ENCODE results near the gene ABL2.
A peak's percentile ranks its signal among the peaks of the same experiment; 100 is the strongest.

The ABL2 gene

DNA sequence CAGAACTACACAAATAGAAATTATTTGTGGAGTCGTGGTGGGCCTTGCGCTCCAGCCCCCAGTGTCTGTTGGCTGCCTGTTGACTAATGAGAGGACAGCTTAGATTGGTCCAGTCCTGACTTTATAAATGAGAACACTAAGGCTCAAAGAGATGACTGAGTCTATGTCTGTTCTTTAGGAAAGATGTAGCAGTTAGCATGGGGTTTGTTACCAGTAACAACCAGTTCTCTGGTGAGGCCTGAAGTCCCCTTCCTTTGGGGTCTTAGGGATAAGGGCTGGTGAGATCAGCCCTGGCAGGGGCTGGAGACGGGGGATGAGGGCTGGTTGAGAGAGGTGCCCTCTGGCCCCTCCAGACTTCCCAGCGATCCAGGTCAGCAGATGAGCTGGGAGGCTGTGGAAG, 138.6 kb downstream of the ABL2 start:
- TF ChIP-seq ZNF274 (IDR thresholded peaks at IDR 0.05; ENCODE audit: low read depth, low read length): no peak
- no peak overlapping the region for H3K4me3 ChIP-seq (ENCODE audit: low read length)

DNA sequence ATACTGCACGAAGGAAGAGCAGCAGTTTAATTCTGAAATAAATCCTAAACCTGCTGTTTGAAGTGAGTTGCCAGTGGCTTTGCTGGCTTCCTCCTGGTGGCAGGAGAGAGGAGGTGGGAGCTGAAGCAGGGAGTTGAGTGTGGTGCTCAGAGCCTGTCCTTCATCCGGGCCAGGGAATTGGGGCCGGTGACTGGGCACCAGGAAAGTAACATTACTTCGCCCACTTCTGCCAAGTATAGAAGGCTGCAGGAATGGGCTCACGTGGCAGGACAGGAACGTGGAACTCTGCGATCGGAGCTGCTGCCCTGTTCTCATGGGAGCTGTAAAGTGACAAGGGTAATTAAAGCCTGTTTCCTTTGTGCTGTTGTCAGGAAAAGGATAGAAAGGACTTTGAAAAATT, 139.0 kb downstream of the ABL2 start:
- H3K4me3 ChIP-seq (ENCODE audit: low read length): no peak overlapping the region

DNA sequence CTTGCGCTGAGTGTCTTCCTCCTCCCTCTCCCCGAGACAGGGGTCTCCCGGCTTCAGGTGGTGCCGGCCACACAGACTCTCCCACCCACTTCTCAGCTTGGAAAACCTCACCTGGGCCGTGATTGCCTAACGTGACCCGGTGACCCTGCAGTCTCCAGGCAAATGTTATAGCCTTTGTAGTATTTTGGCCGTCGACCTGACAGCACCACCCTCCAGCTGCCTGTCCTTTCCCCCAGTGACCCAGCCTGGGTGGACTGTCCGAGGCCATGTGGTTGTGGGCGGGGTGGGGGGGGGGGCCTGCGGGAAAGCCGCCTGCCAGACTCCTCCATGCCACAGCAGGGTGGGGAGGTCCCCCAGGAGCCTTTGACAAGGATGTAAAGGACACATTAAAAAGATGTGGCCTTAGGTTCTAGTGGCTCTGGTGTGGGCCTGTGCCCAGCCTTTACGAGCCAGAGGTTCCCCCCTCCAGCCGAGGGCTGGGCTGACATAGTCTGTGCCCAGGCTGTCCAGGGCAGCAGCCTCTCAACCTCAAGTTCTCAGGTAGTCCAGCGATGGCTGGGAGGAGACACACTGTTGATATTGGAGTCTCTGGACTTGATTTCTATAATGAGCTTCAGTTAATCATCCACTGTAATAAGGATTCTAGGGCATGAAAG, 139.5 kb downstream of the ABL2 start:
- TF ChIP-seq ZNF274 (IDR thresholded peaks at IDR 0.05; ENCODE audit: low read depth, low read length): no peak
- H3K4me3 ChIP-seq (ENCODE audit: low read length): no peak overlapping the region

More for the DNA sequence above, 139.0 kb downstream of the ABL2 start:
- TF ChIP-seq ZNF274 (IDR thresholded peaks at IDR 0.05; ENCODE audit: low read depth, low read length): no peak

DNA sequence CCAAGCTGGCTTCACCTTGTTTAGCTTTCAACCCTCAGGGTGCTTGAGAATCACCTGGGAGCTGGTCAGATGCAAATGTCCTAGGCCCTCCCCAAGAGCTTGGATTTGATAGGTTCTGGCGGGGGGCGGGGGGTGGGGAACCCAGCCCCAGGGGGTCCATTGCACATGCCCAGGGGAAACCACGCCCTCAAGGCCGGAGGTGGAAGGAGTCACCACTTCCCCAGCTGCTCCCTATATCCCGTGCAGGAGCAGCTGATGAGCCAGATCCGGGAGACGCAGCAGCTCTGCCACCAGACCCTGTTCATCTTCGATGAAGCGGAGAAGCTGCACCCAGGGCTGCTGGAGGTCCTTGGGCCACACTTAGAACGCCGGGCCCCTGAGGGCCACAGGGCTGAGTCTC, 141.8 kb downstream of the ABL2 start:
- H3K4me3 ChIP-seq (ENCODE audit: low read length): no peak overlapping the region
- TF ChIP-seq ZNF274 (IDR thresholded peaks at IDR 0.05; ENCODE audit: low read depth, low read length): no peak

DNA sequence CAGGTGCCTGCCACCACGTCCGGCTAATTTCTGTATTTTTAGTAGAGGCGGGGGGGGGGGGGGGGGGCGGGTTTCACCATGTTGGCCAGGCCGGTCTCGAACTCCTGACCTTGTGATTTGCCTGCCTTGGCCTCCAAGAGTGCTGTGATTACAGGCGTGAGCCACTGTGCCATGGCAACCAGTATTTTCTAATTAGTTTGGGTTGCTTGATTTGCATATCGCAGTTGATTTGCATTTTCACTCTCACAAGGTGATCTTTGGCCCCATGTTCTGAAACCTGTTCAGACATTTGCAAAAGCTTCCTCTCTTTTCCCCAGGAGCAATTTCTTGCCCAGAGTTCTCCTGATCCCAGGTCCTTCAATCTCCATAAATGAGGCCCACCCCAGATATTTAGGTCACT, 145.9 kb downstream of the ABL2 start:
- peak overlapping the region; percentile 82 for H3K4me3 ChIP-seq (ENCODE audit: low read length)
- TF ChIP-seq ZNF274 (IDR thresholded peaks at IDR 0.05; ENCODE audit: low read depth, low read length): no peak

DNA sequence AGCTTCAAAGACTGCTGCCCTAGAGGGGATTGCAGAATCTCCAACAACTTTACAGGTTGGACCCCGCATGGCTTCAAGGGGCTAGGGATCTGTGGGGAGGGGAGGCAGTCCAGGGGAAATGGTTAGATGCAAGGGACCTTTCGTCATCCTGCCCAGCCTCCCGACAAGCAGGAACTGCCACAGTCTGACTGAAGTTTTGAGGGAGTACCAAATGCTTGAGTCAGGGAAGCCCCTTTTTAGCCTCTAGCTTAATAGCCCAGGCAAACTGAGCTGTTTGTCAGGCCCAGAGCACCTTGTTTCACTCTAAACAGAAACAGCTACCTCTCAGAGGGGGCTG, 146.5 kb downstream of the ABL2 start:
- no peak for TF ChIP-seq ZNF274 (IDR thresholded peaks at IDR 0.05; ENCODE audit: low read depth, low read length)
- H3K4me3 ChIP-seq (ENCODE audit: low read length): peak overlapping the region; percentile 82

DNA sequence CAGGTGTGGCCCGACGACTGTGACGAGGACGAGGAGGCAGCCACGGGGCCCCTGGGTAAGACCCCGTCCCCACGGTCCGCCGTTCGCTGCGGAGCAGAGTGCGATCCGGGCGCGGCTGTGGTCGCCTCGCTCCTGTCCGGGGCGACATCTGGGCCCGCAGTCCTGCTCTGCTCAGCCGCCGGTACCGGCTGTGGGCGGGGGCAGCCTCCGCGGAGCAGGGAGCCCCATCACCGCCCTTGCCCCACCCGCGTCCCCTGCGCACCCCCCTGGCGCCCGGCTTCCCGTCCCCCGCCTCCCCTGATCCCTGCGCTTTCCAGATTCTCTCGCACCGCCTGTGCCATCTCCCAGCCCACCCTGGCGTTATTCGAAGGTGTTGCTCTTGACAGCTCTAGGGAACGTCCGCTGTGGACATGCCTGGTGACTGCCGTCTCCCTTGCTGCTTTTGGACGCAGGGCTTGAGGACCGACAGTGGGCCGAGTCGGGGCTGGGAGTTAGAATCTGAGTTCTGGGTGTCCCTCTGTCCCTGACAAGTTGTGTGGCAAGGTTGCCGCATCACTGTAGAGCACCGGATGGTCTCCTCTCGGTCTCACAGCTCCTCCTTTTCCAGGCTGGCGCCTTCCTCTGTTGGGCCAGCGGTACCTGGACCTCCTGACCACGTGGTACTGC, 147.0 kb downstream of the ABL2 start:
- H3K4me3 ChIP-seq (ENCODE audit: low read length): peak overlapping the region; percentile 82
- no peak for TF ChIP-seq ZNF274 (IDR thresholded peaks at IDR 0.05; ENCODE audit: low read depth, low read length)

DNA sequence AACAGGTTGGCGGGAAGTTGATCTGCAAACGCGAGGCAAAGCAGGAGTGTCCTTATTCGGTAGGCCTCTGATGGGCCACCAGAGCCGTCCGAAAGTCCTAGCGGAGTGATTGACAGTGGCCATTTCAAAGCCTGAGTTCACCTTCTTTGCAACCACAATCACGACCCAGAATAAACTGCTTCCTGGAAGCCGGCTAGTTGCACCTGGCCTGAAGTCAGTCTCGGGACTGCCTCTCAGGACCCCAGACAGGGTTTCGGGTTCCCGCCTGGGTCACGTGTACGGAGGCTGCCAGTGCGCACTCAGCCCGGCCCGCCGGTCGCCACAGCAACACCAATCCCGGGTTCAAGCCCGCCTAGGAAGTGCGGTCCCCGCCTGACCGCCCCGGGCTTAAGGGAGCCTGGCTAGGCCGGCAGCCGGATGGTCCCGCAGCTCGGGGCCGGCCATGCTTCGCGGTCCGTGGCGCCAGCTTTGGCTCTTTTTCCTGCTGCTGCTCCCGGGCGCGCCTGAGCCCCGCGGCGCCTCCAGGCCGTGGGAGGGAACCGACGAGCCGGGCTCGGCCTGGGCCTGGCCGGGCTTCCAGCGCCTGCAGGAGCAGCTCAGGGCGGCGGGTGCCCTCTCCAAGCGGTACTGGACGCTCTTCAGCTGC, 147.7 kb downstream of the ABL2 start, which contains the start of gene TOR3A:
TSS of gene TOR3A (plus strand) at position 384 of the 646 bp plus-strand sequence. CDS start at position 443, 59 bp downstream.
- peak within 1 kb of the TSS; percentile 82 for H3K4me3 ChIP-seq (ENCODE audit: low read length)
- no peak for TF ChIP-seq ZNF274 (IDR thresholded peaks at IDR 0.05; ENCODE audit: low read depth, low read length)

DNA sequence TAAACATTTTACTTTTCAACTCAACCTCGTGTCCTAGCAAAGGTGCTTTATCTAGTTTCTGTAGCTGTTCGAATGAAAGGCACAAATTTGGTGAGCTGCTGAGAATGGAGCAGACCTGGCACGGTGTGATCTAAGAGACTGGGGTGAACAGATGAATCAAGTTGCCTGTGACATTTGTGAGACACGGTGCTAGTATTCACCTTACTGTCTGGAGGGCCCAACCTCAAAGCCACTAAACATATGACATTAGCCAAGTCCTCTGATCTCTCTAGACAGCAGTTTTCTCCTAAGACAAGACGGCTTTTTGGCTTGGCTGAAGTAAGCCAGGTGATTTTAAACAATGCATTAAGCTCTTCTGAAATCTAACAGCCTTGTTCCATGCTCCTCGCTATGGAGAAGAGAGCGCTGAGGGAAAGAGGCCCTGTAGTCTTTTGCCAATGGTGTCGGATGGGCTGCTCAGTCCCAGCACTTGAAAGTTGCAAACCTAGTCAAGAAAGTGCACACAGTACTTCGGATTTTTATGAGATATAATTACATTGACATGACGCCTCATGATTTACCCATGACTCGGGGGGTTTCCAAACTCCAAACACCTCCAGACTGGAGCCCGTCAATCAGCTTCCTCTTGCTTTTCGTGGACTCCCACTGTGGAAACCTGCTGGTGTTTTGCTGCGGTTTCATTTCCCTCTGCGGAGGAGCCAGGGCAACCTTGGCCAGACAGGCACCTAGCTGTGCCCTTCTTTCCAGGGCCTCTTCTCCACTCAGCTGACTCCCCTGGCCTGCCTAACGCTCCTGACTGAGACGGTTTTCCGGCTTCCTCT, 148.4 kb downstream of the ABL2 start:
- H3K4me3 ChIP-seq (ENCODE audit: low read length): peak overlapping the region; percentile 59
- no peak for TF ChIP-seq ZNF274 (IDR thresholded peaks at IDR 0.05; ENCODE audit: low read depth, low read length)

DNA sequence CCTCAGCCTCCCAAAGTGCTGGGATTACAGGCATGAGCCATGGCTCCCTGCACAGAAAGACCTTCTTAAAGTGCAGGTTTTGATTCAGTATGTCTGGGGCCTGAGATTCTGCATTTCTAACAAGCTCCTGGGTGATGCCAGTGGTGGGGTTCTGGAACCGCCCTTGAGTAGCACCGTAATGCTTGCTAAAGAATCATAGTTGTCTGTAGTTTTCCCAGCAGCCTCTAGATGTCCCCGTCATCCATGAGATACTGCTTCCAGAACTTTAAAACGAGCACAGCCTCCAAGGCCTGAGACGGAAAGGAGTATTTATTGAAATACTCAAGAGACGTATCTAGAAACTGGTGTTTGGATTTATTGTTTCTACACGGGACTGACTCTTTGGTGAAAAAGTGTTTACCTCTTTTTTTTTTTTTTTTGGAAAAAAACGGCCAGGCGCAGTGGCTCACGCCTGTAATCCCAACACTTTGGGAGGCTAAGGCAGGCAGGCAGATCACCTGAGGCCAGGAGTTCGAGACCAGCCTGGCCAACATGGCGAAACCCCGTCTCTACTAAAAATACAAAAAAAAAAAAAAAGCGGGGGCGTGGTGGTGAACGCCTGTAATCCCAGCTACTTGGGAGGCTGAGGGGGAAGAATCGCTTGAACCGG, 150.2 kb downstream of the ABL2 start:
- no peak for TF ChIP-seq ZNF274 (IDR thresholded peaks at IDR 0.05; ENCODE audit: low read depth, low read length)
- no peak overlapping the region for H3K4me3 ChIP-seq (ENCODE audit: low read length)

DNA sequence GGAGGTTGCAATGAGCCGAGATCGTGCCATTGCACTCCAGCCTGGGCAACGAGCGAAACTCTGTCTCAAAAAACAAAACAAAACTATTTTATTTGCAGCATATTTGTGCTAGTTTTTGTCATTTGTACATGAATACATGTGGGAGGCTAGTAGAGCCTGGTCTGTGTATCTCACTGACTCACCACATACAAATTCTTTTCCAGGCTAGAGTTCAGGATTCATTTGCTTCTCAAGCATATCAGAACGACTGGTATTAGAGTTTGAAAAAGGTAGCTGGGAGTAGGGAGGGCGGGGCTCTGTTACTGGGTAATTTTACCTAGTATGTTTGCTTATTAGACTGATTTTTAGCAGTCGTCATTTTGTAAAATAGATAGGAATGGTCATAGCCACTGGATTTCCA, 152.1 kb downstream of the ABL2 start:
- TF ChIP-seq ZNF274 (IDR thresholded peaks at IDR 0.05; ENCODE audit: low read depth, low read length): no peak
- no peak overlapping the region for H3K4me3 ChIP-seq (ENCODE audit: low read length)

DNA sequence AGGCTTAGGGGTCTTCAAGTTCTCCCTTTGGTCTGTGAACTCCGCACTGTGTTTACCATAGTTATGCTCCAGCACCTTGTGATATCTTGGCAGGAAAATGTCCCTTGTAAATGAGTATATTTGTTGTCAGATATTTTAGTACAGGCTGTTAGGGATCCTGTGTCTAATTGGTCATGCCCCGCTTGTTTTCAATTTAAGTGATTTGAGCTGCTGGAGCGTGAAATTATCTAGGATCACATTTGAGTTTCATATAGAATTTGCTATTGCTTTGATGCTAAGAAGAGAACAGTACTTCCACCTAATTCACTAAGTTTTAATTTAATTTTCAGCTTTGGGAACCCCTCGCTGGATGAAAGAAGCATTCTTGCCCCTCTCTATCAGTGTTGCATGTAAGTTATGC, 163.0 kb downstream of the ABL2 start:
- TF ChIP-seq ZNF274 (IDR thresholded peaks at IDR 0.05; ENCODE audit: low read depth, low read length): no peak
- no peak overlapping the region for H3K4me3 ChIP-seq (ENCODE audit: low read length)

DNA sequence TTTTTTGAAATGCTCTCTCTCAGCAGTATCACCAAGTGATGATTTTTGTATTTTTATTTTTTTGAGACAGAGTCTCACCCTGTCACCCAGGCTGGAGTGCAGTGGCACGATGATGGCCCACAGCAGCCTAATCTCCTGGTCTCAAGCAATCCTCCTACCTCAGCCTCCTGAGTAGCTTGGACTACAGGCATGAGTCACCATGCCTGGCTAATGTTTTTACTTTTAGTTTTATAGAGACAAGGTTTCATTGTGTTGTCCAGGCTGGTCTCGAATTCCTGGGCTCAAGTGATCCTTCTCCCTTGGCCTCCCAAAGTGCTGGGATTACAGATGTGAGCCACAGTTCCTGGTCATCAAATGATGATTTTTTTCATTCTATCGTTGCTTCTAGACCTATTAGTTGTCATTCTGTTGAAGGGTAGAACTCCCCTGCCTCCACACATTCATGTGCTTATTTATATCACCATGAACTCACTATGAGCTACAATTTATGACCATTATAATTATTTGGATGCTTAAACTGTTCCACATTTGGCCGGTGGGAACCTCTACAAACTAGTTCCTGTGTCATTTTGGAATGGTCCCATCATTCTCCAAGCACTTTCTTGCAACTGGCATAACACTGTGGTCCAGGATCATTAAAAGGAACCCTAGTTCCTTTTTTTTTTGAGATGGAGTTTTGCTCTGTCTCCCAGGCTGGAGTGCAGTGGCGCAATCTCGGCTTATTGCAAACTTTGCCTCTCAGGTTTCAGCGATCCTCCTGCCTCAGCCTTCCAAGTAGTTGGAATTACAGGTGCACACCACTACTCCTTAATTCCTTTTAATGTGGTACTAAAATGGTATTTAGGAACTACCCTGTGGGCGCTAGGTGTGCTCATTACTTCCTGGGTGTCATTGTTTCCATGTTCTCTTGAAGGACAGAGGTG, 167.9 kb downstream of the ABL2 start:
- no peak overlapping the region for H3K4me3 ChIP-seq (ENCODE audit: low read length)
- TF ChIP-seq ZNF274 (IDR thresholded peaks at IDR 0.05; ENCODE audit: low read depth, low read length): no peak

Data from GM08714 (cell line).